HG02981 (cell line): ENCODE measurements around the gene KLHL2.
"Not testable (repeated sequence)": the region's sequence is repeated elsewhere in the genome, so short reads cannot be mapped to it uniquely, and the experiment has no call there.

Source experiments
- ATAC-seq: cut with Tn5 transposase; IDR thresholded peaks from one replicate; pipeline ENCODE4 v1.9.1; 2021; ENCODE audit warnings: mild to moderate bottlenecking, moderate library complexity; ENCODE audit not compliant: unreplicated experiment

The KLHL2 gene

GRCh38 chr4:165327211-165328100 lies 120.1 kb downstream of the KLHL2 start, which contains the start of gene MSMO1:
TSS of gene MSMO1 (plus strand) at chr4:165327669. CDS start at chr4:165333371, 5,702 bp downstream.
- peak; percentile 98 for ATAC-seq

GRCh38 chr4:165328101-165328425 lies 120.7 kb downstream of the KLHL2 start:
- ATAC-seq: no peak

- ATAC-seq: no peak
Observed at GRCh38 chr4:165328708-165329107, 121.3 kb downstream of the KLHL2 start.

GRCh38 chr4:165330071-165330470 lies 122.7 kb downstream of the KLHL2 start:
- no peak for ATAC-seq

- no peak for ATAC-seq
Observed at GRCh38 chr4:165330666-165331065, 123.3 kb downstream of the KLHL2 start.

- ATAC-seq: no peak
Observed at GRCh38 chr4:165331359-165331758, 124.0 kb downstream of the KLHL2 start.

GRCh38 chr4:165331823-165332222 lies 124.5 kb downstream of the KLHL2 start:
- ATAC-seq: no peak

- ATAC-seq: no peak
Observed at GRCh38 chr4:165332502-165332901, 125.1 kb downstream of the KLHL2 start.

GRCh38 chr4:165335163-165335703 lies 127.9 kb downstream of the KLHL2 start:
- no peak for ATAC-seq

GRCh38 chr4:165336743-165337142 lies 129.4 kb downstream of the KLHL2 start:
- no peak for ATAC-seq

- ATAC-seq: not testable (repeated sequence)
Observed at GRCh38 chr4:165342340-165342739, 135.0 kb downstream of the KLHL2 start.

GRCh38 chr4:165343353-165344191 lies 136.2 kb downstream of the KLHL2 start:
- no peak for ATAC-seq

- ATAC-seq: no peak
Observed at GRCh38 chr4:165345666-165346417, 138.5 kb downstream of the KLHL2 start.

- ATAC-seq: no peak
Observed at GRCh38 chr4:165347647-165348569, 140.5 kb downstream of the KLHL2 start.

GRCh38 chr4:165351359-165352130 lies 144.2 kb downstream of the KLHL2 start:
- no peak for ATAC-seq

- ATAC-seq: no peak
Observed at GRCh38 chr4:165355900-165356300, 148.5 kb downstream of the KLHL2 start.

GRCh38 chr4:165359506-165359905 lies 152.1 kb downstream of the KLHL2 start:
- ATAC-seq: no peak

GRCh38 chr4:165360041-165360695 lies 152.8 kb downstream of the KLHL2 start:
- ATAC-seq: no peak
